Kidney capillary endothelial cell (primary cell): ENCODE data around the gene TMEM134.
"Not testable (repeated sequence)": the region's sequence is repeated elsewhere in the genome, so short reads cannot be mapped to it uniquely, and the experiment has no call there.

Experiments used
- DNase-seq: peaks from one replicate; pipeline ENCODE4 v3.0.0-alpha.2; 2018; ENCODE audit warnings: low spot score

Gene TMEM134

DNA sequence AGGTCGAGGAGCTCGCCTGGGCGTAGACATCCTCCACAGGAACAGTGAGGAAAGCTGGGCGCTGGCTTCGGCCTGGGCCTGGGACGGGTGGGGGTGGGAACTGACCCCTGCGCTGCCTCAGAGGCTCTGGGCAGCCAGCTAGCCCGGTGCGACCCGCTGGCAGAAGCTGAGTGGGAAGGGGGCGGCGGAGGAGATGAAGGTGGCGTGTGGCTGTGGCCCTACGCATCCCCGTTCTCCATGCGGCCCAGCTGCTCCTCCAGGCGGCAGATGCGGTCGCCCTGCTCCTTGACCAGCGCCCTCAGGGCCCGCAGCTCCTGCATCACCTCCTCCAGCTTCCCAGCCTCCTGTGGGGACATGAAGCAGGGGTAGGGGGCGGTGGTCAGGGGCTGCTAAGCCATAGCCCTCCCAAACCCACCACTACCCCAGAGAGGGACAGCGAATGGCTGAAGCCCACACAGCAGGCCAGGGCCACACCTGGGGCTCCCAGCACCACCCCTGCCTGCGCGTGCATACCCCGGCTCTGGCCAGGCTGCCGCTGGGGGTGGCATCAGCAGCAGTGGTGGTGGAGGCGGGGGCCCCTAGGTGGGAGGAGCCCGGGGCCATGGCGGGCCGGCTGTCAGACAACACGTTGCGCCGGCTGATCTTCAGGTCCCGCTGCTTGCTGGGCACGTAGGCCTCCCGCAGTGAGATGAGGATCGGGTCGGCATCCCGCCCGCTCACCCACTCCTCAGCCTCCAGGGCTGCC lies 30.7 kb downstream of the TMEM134 start:
- DNase-seq = no peak

GRCh38 chr11:67437809-67438157 lies 31.3 kb downstream of the TMEM134 start:
- DNase-seq = no peak

GRCh38 chr11:67437082-67437808 lies 31.8 kb downstream of the TMEM134 start, which contains the start of gene PTPRCAP:
TSS of gene PTPRCAP (minus strand) at chr11:67437682. CDS start at chr11:67437619, 63 bp downstream.
- DNase-seq = no peak

DNA sequence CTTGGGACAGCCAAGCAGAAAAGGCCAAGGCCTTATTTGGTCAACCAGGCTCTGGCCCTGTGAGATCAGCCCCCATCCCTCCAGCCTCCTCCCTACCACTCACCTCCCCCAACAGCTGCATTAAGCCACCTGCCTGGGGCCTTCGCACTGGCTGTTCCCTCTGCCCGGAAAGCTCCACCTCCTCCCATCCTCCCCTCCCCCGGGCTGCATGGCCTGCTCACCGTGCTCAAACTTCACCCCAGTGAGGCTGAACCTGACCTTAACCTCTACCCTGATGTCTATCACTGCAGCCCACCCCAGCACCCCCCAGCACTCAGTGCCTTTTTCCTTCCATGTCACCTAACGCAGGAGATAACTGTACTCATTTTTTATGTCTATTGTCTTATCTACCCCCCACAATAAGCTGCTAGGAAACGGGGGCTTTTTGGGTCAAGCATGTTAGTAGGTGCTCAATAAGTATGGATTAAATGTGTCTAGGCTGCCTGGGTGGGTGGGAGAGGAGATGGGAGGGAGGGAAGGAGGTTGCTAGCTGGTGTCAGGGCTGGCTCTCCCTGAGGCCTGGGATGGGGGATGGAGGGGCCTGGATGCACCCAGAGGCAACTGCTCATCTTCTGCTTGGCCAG lies 32.5 kb downstream of the TMEM134 start:
- DNase-seq = no peak

DNA sequence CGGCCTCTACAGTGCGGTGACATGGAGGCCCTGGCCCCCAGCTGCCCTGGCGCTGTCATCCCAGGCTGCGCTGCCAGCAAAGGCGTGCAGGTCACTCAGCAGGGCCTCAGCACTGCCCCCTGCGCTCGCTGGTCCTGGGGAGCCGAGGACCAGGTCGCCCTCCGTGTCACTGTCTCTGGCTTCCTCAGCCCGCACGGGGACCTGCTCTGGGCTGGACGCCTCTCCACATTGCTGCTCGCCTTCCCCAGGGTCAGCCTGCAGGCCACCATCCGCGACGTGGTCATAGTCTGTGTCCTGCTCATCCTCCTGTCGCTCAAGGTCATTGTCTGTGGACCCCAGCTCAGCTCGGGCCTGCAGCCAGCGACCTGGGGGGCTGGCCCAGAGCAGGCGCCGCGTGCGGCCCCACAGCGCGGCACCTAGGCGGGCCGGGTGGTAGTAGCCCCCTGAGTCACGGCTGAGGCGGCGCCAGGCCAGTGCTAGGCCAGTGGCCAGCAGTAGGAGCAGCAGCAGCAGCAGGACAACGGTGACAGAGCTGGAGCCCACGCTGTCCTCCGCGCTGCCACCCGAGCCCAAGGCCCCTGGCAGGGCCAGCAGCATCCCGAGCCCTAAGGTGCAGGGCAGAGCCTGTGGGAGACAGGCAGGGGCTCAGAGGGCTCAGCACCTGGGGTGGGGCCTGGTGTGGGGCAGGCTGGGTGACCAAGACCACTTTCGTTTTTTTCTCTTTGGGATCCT lies 33.2 kb downstream of the TMEM134 start:
- no peak for DNase-seq

- DNase-seq = no peak
These were observed 33.9 kb downstream of the TMEM134 start for GRCh38 chr11:67435031-67435726.

DNA sequence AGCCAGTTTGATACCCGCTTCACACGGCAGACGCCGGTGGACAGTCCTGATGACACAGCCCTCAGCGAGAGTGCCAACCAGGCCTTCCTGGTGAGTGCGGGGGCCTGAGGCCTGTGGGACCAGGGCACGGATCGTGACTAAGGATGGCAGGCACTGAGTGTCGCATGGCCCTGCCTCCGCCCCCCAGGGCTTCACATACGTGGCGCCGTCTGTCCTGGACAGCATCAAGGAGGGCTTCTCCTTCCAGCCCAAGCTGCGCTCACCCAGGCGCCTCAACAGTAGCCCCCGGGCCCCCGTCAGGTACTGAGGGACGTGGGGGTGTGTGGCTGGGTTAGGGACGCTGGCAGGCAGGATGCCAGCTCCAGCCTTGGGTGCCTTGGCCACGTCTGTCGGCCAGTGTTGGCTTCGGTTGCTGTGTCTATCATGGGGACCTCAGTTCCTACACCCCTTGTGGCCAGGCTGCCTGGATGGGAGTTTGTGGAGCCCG lies 34.6 kb downstream of the TMEM134 start:
- DNase-seq = no peak

GRCh38 chr11:67433536-67434394 lies 35.3 kb downstream of the TMEM134 start:
- DNase-seq = no peak

- DNase-seq = no peak
These were observed 36.2 kb downstream of the TMEM134 start for GRCh38 chr11:67432655-67433349.

- no peak for DNase-seq
These were observed 37.5 kb downstream of the TMEM134 start for GRCh38 chr11:67431346-67432249.

GRCh38 chr11:67429722-67430121 lies 39.3 kb downstream of the TMEM134 start:
- DNase-seq = no peak

DNA sequence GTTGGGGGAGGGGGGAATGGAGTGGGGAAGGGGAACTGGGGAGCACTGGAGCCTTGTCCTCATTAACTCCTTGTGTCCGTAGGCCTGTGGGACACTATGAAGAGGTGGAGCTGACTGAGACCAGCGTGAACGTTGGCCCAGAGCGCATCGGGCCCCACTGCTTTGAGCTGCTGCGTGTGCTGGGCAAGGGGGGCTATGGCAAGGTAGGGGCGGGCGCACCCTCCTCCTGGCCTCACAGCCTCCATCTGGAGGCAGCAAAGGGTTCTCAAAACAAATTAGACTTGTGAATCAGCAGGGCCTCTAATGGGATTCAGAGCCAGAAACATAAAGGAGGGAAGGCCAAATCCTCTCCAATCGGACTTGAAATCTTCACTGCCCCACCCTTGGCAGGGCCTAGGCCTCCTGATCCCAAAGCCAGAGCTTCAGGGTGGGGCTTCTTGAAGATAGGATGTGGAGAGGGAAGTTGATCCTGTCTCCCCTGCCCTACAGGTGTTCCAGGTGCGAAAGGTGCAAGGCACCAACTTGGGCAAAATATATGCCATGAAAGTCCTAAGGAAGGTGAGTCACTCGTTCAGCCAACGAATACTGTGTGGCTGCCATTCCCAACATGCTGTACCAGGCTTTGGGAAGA lies 39.9 kb downstream of the TMEM134 start:
- DNase-seq = no peak

- peak; percentile 97 for DNase-seq
These were observed 40.7 kb downstream of the TMEM134 start, which contains the start of gene RPS6KB2 for GRCh38 chr11:67428052-67429001. TSS of gene RPS6KB2 (plus strand) at chr11:67428494. CDS start at chr11:67428546, 52 bp downstream.

DNA sequence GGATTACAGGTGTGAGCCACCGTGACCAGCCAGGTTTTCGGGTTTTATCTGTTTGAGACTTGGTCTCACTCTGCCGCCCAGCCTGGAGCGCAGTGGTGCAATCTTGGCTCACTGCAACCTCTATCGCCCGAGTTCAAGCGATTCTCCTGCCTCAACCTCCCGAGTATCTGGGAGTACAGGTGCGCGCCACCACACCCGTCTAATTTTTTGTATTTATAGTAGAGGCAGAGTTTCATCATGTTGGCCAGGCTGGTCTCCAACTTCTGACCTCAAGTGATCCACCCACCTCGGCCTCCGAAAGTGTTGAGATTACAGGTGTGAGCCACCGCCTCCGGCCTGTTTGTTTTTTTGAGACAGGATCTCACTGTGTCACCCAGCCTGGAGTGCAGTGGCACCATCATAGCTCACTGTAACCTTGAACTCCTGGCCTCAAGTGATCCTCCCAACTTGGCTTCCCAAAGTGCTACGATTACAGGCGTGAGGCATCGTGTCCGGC lies 41.6 kb downstream of the TMEM134 start:
- not testable (repeated sequence) for DNase-seq

DNA sequence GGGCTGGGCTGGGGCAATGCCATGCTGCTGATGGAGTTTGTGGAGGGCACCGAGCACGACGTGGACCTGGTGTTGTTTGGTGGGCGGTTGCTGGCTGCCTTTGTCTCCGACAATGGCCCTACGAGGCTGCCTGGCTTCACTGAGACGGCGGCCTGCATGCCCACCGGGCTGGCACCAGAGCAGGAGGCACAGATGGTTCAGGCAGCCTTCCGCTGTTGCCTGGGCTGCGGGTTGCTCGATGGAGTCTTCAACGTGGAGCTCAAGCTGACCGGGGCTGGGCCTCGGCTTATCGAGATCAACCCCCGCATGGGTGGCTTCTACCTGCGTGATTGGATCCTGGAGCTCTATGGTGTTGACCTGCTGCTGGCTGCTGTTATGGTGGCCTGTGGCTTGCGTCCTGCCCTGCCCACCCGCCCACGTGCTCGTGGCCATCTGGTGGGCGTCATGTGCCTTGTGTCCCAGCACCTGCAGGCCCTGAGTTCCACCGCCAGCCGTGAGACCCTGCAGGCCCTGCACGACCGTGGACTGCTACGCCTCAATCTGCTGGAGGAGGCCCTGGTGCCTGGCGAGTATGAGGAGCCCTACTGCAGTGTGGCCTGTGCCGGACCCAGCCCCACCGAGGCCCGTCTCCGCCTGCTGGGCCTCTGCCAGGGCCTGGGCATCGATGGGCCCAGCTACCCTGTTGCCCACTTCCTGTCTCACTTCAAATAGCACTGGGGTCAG lies 45.0 kb downstream of the TMEM134 start:
- no peak for DNase-seq

DNA sequence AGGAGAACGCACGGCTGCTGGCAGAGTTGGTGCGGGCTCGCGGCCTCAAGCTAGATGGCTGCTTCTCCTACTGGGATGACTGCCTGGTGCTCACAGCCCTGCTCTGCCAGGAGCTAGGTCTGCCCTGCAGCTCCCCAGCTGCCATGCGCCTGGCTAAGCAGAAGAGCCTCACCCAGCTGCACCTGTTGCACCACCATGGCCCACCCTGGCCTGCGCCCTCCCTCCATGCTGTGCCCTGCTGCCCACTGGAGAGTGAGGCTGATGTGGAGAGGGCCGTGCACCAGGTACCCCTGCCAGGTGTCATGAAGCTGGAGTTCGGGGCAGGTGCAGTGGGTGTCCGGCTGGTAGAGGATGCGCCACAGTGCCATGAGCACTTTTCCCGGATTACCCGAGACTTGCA lies 45.6 kb downstream of the TMEM134 start:
- DNase-seq = no peak
